ENCODE measurements around the gene NPEPL1. TPM values are rescaled to one million over a fixed set of nuclear protein-coding genes. Genes with fewer than 3 reads are reported as not detected.

The NPEPL1 gene
- total RNA-seq, 1 experiment from 2014 or later, result 31.1 TPM

- Histone ChIP-seq H3K79me1 (ENCODE audit: insufficient read depth, low read depth, low read length, poor library complexity, severe bottlenecking) (no peaks in the 10 kb centered on the region), H2BK5ac (ENCODE audit: insufficient read length, low read length) (no peak overlapping the region), H4K20me1 (ENCODE audit: control insufficient read depth, insufficient read depth, insufficient read length) (no peaks in the 10 kb centered on the region), H3K9me3 (ENCODE audit: control insufficient read depth, low read depth, low read length) (no peaks in the 10 kb centered on the region), H3K14ac (ENCODE audit: insufficient read depth, low read length) (no peak overlapping the region), H3K27me3 (ENCODE audit: insufficient read depth, low read length) (no peaks in the 10 kb centered on the region), H3K4ac (ENCODE audit: low read depth, low read length) (no peak overlapping the region), H3K56ac (ENCODE audit: insufficient read length, low read depth, low read length) (no peak overlapping the region), H3K4me1 (ENCODE audit: insufficient read depth, low read length) (no peaks in the 10 kb centered on the region; the same call in 1 of the 2 replicates), H2BK120ac (ENCODE audit: low read depth, low read length, poor library complexity, severe bottlenecking) (no peak overlapping the region), H2AK5ac (ENCODE audit: insufficient read length, low read length) (no peak overlapping the region), H3K23ac (ENCODE audit: insufficient read length, low read depth, low read length) (no peak overlapping the region), H2AFZ (ENCODE audit: low read length) (no peak overlapping the region), H2BK12ac (ENCODE audit: insufficient read length, low read depth, low read length) (no peak overlapping the region), H2BK20ac (ENCODE audit: low read depth, low read length, poor library complexity, severe bottlenecking) (no peak overlapping the region), H3K9ac (ENCODE audit: extremely low read depth, insufficient read length, low read length) (no peak overlapping the region), H4K5ac (ENCODE audit: insufficient read length, low read depth, low read length) (no peak overlapping the region), H4K8ac (replicated peaks; ENCODE audit: insufficient read length, low read depth, low read length) (no peak overlapping the region), H2BK15ac (ENCODE audit: low read depth, low read length) (no peak overlapping the region), H4K91ac (ENCODE audit: insufficient read length, low read depth, low read length) (no peak overlapping the region), H3T11ph (ENCODE audit: low read length) (no peak overlapping the region), H3K79me2 (ENCODE audit: insufficient read depth, low read length) (peaks cover 2% of the 10 kb centered on the region; the same call in 1 of the 2 replicates), H3K18ac (ENCODE audit: insufficient read length, low read depth, low read length) (no peak overlapping the region), H3K27ac (ENCODE audit: insufficient read length, low read depth, low read length) (no peak overlapping the region), H3K23me2 (ENCODE audit: insufficient read length, low read depth, low read length, poor library complexity, severe bottlenecking) (no peaks in the 10 kb centered on the region), H3K4me2 (ENCODE audit: insufficient read depth, insufficient read length, low read length) (no peak overlapping the region)
- H3K4me1 Mint-ChIP-seq, result peaks cover 26 to 35% of the 10 kb centered on the region in 2 experiments
- peak overlapping the region; percentile 0 to 40; a peak in 3 of 5 replicates for H3K4me3 Mint-ChIP-seq
- WGBS (ENCODE audit: extremely low coverage, insufficient read length, low lambda C conversion rate), result no CpG with 5 or more reads among the region's 31 CpGs
- TF ChIP-seq, protein P1, sequence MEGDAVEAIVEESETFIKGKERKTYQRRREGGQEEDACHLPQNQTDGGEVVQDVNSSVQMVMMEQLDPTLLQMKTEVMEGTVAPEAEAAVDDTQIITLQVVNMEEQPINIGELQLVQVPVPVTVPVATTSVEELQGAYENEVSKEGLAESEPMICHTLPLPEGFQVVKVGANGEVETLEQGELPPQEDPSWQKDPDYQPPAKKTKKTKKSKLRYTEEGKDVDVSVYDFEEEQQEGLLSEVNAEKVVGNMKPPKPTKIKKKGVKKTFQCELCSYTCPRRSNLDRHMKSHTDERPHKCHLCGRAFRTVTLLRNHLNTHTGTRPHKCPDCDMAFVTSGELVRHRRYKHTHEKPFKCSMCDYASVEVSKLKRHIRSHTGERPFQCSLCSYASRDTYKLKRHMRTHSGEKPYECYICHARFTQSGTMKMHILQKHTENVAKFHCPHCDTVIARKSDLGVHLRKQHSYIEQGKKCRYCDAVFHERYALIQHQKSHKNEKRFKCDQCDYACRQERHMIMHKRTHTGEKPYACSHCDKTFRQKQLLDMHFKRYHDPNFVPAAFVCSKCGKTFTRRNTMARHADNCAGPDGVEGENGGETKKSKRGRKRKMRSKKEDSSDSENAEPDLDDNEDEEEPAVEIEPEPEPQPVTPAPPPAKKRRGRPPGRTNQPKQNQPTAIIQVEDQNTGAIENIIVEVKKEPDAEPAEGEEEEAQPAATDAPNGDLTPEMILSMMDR (conservative IDR thresholded peaks at IDR 0.05), result no peak
- no peaks in the 10 kb centered on the region for H3K27me3 Mint-ChIP-seq (ENCODE audit: low read depth)
- peaks cover 0 to 8% (median 0%) of the 10 kb centered on the region in 3 experiments; a peak in 2 of 7 replicates for H3K36me3 Mint-ChIP-seq (ENCODE audit: insufficient read depth in 1 of 3, low read depth in 3 of 3)
- DNase-seq, result peak; percentile 58
- H3K9me3 Mint-ChIP-seq, result no peaks in the 10 kb centered on the region
- H3K27ac Mint-ChIP-seq, result peak overlapping the region; percentile 57 to 85 (median 71); a peak in 5 of 7 replicates
Measured at GRCh38 chr20:58691773-58692578, 624 bp upstream of the NPEPL1 start.

All from H9 (cell line).